Ectodermal cell (in vitro differentiated cells): Measurements from ENCODE around the gene ZMIZ1.
A peak's percentile ranks its signal among the peaks of the same experiment; 100 is the strongest.

Experiments
- H3K27ac ChIP-seq: 2 replicates; pipeline ENCODE4 v1.7.0; 2013; ENCODE audit warnings: mild to moderate bottlenecking, low read depth, low read length; ENCODE audit not compliant: insufficient read depth, poor library complexity, severe bottlenecking
- H3K27me3 ChIP-seq: 2 replicates; pipeline ENCODE4 v1.7.0; 2013; ENCODE audit warnings: mild to moderate bottlenecking, low read length; ENCODE audit not compliant: insufficient read depth, control insufficient read depth, poor library complexity, severe bottlenecking
- H3K36me3 ChIP-seq: one replicate; pipeline ENCODE4 v1.7.0; 2013; ENCODE audit warnings: low read length; ENCODE audit not compliant: control insufficient read depth, insufficient read depth
- H3K4me1 ChIP-seq: one replicate; pipeline ENCODE4 v1.7.0; 2013; ENCODE audit warnings: low read length; ENCODE audit not compliant: control insufficient read depth, insufficient read depth
- H3K4me3 ChIP-seq: 2 replicates; pipeline ENCODE4 v1.7.0; 2013; ENCODE audit warnings: low read depth, low read length, control low read depth; ENCODE audit not compliant: insufficient read depth
- H3K9me3 ChIP-seq: 2 replicates; pipeline ENCODE4 v1.7.0; 2013; ENCODE audit warnings: mild to moderate bottlenecking, low read length, moderate library complexity; ENCODE audit not compliant: control insufficient read depth
- WGBS, 2 experiments: methylation state at CpG; one replicate each; pipeline ENCODE4 v1.1.7; 2013; ENCODE audit warnings: missing lambda C conversion rate in 2 of 2; 5-methylcytosine and 5-hydroxymethylcytosine counted together

ZMIZ1 gene

GRCh38 chr10:79230850-79231249 lies 162.1 kb downstream of the ZMIZ1 start:
- WGBS, 2 experiments: 94 to 96% methylated on average over 4 of the region's 4 CpGs
- H3K27ac ChIP-seq: no peak overlapping the region
- H3K9me3 ChIP-seq: no peaks in the 10 kb centered on the region
- H3K27me3 ChIP-seq: no peaks in the 10 kb centered on the region
- H3K4me1 ChIP-seq: peaks cover 23% of the 10 kb centered on the region
- peaks cover 3% of the 10 kb centered on the region for H3K36me3 ChIP-seq
- H3K4me3 ChIP-seq: no peak overlapping the region

- 92 to 96% methylated on average over 3 of the region's 3 CpGs for WGBS, 2 experiments
- H3K4me1 ChIP-seq: peaks cover 34% of the 10 kb centered on the region
- H3K36me3 ChIP-seq: peaks cover 3% of the 10 kb centered on the region
- H3K9me3 ChIP-seq: no peaks in the 10 kb centered on the region
- no peak overlapping the region for H3K27ac ChIP-seq
- H3K4me3 ChIP-seq: no peak overlapping the region
- no peaks in the 10 kb centered on the region for H3K27me3 ChIP-seq
Measured at GRCh38 chr10:79231908-79232307, 163.1 kb downstream of the ZMIZ1 start.

- no peaks in the 10 kb centered on the region for H3K9me3 ChIP-seq
- H3K27ac ChIP-seq: no peak overlapping the region
- H3K4me1 ChIP-seq: peaks cover 42% of the 10 kb centered on the region
- peaks cover 3% of the 10 kb centered on the region for H3K36me3 ChIP-seq
- WGBS, 2 experiments: 94 to 95% methylated on average over 3 of the region's 3 CpGs
- no peak overlapping the region for H3K4me3 ChIP-seq
- no peaks in the 10 kb centered on the region for H3K27me3 ChIP-seq
Measured at GRCh38 chr10:79232864-79233263, 164.1 kb downstream of the ZMIZ1 start.

- Histone ChIP-seq H3K27ac (no peak overlapping the region), H3K4me3 (no peak overlapping the region), H3K9me3 (no peaks in the 10 kb centered on the region), H3K27me3 (no peaks in the 10 kb centered on the region), H3K36me3 (peaks cover 3% of the 10 kb centered on the region), H3K4me1 (peaks cover 42% of the 10 kb centered on the region)
- WGBS, 2 experiments: 95 to 96% methylated on average over 8 of the region's 8 CpGs
Measured at GRCh38 chr10:79234391-79235315, 165.9 kb downstream of the ZMIZ1 start.

- Histone ChIP-seq H3K4me1 (peaks cover 43% of the 10 kb centered on the region), H3K4me3 (no peak overlapping the region), H3K36me3 (peaks cover 1% of the 10 kb centered on the region), H3K27ac (peak overlapping the region; percentile 61), H3K27me3 (peaks cover under 1% of the 10 kb centered on the region), H3K9me3 (no peaks in the 10 kb centered on the region)
- WGBS, 2 experiments: 75 to 78% methylated on average over 10 of the region's 10 CpGs
Measured at GRCh38 chr10:79235765-79236432, 167.1 kb downstream of the ZMIZ1 start.

GRCh38 chr10:79236433-79236765 lies 167.6 kb downstream of the ZMIZ1 start:
- Histone ChIP-seq H3K36me3 (no peaks in the 10 kb centered on the region), H3K27me3 (peaks cover 5% of the 10 kb centered on the region), H3K4me1 (peaks cover 48% of the 10 kb centered on the region), H3K4me3 (no peak overlapping the region), H3K27ac (peak overlapping the region; percentile 61), H3K9me3 (no peaks in the 10 kb centered on the region)
- WGBS, 2 experiments: 23 to 26% methylated on average over 9 of the region's 9 CpGs

GRCh38 chr10:79237454-79238157 lies 168.8 kb downstream of the ZMIZ1 start:
- Histone ChIP-seq H3K4me3 (no peak overlapping the region), H3K36me3 (no peaks in the 10 kb centered on the region), H3K27me3 (peaks cover 6% of the 10 kb centered on the region), H3K9me3 (no peaks in the 10 kb centered on the region), H3K27ac (no peak overlapping the region), H3K4me1 (peaks cover 56% of the 10 kb centered on the region)
- 82 to 85% methylated on average over 12 of the region's 12 CpGs for WGBS, 2 experiments

- WGBS, 2 experiments: 89 to 92% methylated on average over 6 of the region's 6 CpGs
- Histone ChIP-seq H3K4me3 (no peak overlapping the region), H3K9me3 (no peaks in the 10 kb centered on the region), H3K27me3 (peaks cover 6% of the 10 kb centered on the region), H3K36me3 (no peaks in the 10 kb centered on the region), H3K27ac (no peak overlapping the region), H3K4me1 (peaks cover 56% of the 10 kb centered on the region)
Measured at GRCh38 chr10:79238158-79238520, 169.4 kb downstream of the ZMIZ1 start.

- Histone ChIP-seq H3K9me3 (no peaks in the 10 kb centered on the region), H3K27ac (peak overlapping the region; percentile 90), H3K27me3 (peaks cover 6% of the 10 kb centered on the region), H3K36me3 (no peaks in the 10 kb centered on the region), H3K4me3 (no peak overlapping the region), H3K4me1 (peaks cover 56% of the 10 kb centered on the region)
- WGBS, 2 experiments: 77 to 78% methylated on average over 2 of the region's 2 CpGs
Measured at GRCh38 chr10:79238606-79239005, 169.8 kb downstream of the ZMIZ1 start.

- H3K9me3 ChIP-seq: no peaks in the 10 kb centered on the region
- peaks cover 6% of the 10 kb centered on the region for H3K27me3 ChIP-seq
- WGBS, 2 experiments: 13% methylated on average over 10 of the region's 10 CpGs
- peak overlapping the region; percentile 90 for H3K27ac ChIP-seq
- H3K4me1 ChIP-seq: peaks cover 56% of the 10 kb centered on the region
- no peaks in the 10 kb centered on the region for H3K36me3 ChIP-seq
- no peak overlapping the region for H3K4me3 ChIP-seq
Measured at GRCh38 chr10:79239275-79239779, 170.6 kb downstream of the ZMIZ1 start.
